IPS-NIHi7 (cell line): ENCODE data around the gene ITGA2B.
"Not testable (repeated sequence)": the region's sequence is repeated elsewhere in the genome, so short reads cannot be mapped to it uniquely, and the experiment has no call there.

Experiments
- DNase-seq: peaks from one replicate; pipeline ENCODE4 v3.0.0; 2012; ENCODE audit warnings: mixed read lengths; ENCODE audit errors: extremely low spot score

The ITGA2B gene

GRCh38 chr17:44368391-44369243 is 20.8 kb downstream of the ITGA2B start:
- DNase-seq: not testable (repeated sequence)

DNA sequence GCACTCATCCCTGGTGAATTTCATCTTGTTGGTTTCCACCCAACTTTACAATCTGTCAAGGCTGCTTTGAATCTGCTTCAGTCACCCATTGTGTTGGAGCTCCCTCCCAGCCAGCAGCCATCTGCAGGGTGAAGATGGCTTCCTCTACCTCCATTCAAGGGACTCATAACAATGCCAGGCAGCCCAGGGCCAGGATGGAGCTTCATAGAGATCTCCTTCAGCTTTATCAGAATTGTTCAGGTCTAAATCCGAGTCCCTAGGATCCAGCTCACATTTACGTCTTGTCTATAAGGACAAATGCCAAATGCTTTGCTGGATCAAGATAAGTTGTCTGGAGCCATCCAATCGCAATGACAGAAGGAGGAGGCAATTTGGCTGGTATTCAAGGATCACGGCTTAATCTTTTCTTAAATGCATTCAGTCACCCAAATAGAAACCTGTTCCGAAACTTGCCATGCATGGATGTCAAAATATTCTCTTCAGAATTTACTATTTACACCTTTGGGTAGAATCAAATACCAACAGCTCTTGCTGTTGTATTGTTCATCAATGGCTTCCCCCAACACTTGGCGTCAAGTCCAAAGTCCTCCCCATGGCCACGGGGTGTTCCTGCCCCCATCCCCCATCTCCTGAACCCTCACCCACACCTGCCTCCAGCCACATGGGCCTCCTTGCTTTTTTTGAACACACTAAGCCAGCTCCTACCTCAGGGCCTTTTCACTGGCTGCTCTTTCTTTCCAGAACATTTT is 22.0 kb downstream of the ITGA2B start:
- DNase-seq: no peak

- DNase-seq: not testable (repeated sequence)
Measured at GRCh38 chr17:44365051-44365450, 24.4 kb downstream of the ITGA2B start.

DNA sequence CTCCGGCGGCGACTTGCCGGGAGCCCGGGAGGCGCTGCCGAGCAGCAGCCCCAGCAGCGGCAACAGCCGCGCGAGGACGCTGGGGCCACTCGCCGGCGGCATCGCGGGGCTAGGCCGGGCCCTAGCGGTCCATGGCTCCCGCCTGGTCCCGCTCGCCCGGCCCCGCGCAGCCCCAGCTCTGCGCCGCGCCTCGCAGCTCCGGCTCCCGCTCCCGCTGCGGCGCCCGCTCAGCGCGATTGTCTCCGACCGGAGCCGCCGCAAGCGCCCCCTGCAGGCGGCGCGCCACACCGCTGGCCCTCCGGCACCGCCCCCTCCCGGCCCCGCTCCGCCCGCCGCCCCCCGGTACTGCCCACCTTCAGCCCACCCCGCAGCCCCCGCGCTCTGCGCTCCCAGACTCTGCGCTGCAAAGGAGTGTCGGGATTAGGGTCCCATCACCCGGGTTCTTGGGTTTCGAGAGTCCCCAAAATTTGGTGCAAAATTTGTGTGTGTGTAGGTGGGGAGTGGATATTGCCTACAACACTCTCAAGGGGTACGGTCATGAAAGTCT is 25.8 kb downstream of the ITGA2B start, which contains the start of gene FAM171A2:
TSS of gene FAM171A2 (minus strand) at position 241 of the 547 bp plus-strand sequence. CDS start at position 102, 139 bp downstream.
- DNase-seq: peak; percentile 87

- peak; percentile 55 for DNase-seq
Measured at GRCh38 chr17:44362949-44363612, 26.4 kb downstream of the ITGA2B start.

DNA sequence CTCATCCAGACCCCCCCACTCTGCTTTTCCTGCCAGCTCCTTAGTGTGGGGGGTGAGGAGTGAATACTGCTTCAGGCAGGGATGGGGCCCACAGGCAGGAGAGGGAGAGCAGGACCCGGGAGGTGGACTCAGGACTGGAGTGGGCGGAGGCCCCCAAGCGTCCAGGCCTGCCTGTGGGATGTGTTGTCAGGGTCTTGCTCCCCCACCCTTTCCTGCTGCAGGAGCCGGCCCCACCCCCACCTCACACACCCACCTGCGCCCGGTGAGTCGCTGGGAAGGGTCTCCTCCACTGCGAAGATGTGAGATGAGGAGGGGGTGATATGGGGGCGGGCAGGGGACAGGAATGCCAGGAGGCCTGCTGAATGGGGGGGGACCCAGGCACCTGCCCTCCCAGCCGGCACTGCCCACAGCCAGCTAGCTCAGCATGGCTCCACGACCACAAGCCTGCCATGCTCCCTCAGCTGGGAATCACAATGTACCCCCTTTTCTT is 26.9 kb downstream of the ITGA2B start:
- DNase-seq: no peak

DNA sequence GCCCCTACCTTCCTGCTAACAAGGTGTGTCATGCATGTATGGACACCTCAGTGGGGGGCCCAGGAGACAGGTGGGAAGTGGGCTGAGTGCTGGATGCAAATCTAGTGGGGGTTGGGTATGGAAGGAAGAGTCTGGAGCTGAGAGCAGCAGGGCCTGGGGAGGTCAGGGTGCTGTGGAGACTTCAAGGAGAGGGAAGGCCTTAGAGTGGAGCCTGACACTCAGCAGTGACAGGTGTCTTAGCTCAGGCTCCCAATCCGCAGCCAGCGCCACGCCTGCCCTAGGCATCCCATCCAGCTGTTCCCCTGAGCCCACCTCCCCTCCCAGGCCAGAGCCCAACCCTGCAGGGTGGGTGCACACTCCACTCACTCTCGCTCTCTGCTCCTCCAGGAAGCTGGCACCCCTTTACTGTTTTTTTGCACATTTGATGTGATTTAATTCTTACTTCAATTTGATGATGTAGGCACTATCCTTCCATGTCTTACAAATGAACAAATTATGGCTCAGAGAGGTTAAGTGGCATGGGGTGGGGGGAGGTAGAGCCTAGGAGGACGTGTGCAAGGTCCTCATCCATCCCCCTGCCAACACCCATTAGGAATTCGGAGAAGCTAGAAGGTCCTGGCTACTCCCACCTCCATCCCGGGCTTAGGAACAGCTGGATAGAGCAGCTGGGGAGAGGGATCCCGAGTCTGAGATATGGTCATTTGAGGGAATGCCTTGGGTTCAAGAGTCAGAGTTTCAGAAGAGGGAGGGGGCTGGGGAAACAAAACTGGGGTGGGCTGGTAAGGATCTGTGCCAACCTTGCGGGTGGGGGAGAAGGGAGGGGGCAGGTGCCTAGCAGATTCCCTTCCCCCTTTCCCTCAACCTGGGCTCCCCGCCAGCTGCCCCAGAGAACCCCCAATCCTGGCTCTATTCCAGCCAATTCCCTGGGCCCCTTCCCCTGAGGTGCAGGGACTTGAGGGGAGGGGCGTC is 27.9 kb downstream of the ITGA2B start:
- no peak for DNase-seq

- peak; percentile 37 for DNase-seq
Measured at GRCh38 chr17:44360826-44361225, 28.6 kb downstream of the ITGA2B start.

DNA sequence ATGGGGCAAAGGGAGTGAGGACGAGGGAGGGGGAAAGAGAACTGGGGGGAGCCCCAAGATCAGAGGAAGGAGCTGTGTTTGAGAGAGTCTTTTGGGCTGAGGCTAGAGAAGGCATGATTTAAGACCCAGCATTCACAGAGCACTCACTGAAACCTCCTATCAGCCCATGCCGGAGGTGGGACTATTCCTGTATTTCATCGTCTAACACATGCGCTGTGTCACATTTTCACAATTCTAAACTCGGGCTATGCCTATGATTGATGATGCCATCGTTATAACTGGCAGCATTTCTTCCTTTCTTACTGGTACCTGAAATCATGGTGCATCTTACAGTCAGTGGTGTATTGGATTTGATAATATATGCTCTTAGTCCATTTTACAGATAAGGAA is 29.3 kb downstream of the ITGA2B start:
- no peak for DNase-seq

- DNase-seq: no peak
Measured at GRCh38 chr17:44359458-44360143, 29.8 kb downstream of the ITGA2B start.

DNA sequence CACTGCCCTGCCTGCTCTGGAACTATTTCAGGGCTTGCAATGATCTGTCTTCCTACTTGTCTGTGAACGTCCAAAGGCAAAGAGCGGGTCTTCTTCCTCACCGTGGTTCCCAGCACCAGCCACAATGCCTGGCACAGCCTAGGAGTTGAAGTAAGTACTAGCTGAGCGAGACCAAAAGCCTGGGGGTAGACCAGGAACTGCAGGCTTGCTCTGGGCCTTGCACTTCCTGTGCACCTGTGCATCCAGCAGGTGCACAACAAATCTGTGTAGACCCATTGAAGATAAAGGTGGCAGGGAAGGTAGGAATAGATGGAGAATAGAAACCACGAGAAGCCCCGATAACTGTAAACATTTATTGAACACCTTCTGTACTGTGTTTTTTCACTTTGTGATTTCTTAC is 30.4 kb downstream of the ITGA2B start:
- DNase-seq: no peak

DNA sequence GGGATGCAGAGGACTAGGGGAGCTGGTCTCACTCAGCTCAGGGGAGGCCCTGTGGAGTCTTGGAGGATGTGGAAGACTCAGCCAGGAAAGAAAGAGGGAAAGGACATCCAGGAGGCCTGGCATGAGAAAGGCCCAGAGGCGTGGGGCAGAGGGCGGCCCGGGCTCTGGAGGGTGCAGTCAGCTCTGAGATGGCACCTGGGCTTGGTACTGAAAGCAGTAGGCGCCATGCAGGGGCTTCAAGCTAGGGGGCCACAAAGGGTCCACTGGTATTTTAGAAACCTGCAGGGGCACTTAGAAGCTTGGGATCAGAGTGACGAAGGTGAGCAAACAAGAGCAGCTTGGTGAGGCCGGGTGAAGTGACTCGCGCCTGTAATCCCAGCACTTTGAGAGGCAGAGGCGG is 31.4 kb downstream of the ITGA2B start:
- no peak for DNase-seq

DNA sequence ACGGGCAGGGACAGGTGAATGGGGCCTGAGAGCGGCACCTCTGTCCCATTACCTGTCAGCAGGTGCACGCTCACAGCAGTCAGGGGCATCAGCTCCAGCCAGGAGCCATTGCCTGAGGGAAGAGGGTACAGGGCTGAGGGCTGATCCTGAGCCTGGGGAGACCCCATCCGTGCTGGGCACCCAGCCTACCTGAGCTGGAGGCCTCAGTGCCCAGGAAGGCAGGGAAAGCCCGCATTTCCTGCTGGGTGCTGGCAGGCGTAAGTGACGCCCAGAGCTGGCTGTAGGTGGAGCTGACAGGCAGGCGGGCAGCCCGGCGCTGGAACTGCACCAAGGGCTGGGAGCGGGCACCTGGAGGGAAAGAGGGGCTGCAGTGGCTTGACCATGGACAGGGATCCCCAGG is 33.2 kb downstream of the ITGA2B start:
- DNase-seq: no peak

DNA sequence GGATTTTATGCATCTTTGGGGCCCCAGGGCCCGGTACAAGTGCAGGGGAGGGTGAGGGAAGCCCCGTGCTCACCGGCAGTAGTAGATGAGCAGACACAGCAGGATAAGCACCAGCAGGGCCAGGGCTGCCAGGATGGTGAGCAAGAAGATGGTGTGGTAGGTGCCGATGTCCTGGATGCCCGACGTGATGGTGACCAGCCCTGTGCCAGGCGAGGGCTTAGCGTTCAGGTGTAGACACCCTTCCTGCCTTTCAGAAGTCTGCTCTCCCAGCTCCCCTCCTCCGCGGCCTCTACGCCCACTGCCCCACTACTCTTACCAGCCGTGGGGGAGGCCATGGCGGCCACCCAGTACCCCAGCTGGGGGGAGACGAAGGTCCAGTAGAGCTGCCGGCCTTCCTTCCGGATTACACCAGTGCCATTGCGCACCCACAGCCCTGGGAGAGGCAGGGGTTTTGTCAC is 33.8 kb downstream of the ITGA2B start:
- DNase-seq: no peak

DNA sequence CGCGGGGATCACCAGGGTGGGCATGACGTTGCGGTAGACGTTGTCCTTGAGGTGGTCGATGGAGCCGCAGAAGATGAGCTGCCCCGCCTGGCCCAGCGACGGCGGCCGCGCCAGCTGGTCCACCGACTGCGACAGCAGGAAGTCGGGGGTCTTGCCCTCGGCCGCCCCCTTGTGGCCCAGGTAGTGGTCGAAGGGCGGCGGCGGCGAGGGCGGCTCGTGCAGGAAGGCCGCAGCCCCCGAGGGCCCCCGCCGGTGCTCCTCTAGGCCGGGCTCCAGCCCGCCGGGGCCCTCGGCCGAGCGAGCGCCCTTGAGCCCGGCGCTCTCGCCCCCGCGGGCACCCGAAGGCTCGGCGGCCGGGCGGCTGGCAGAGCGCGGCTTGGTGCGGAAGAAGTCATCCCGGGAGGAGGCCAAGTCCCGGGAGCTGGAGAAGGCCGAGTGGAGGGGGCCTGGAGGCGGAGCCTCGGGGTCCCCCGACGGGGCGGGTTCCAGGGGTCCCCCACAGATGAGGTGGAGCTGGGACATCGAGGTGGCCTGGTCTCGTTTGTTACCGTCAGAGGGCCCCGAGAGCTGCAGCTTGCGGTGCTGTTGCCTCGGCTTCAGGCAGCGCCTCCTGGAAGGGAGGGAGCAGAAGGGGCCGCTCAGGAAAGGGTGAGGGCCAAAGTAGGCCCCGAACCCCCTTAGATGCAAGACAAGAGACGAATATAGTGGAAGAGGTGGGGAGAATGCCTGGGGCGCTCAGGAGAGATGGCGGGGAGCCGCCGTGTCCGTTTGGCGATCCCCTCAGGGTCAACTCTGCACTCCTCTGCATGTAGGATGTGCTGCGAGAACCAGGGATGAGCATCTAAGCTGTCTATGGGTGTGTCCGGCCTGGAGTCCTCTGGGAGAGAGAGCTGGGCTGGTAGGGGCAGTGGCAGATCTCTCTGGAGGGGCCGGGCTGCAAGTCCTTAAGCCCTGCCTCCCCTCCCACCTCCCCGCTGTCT is 34.6 kb downstream of the ITGA2B start:
- DNase-seq: peak; percentile 87

- peak; percentile 58 for DNase-seq
Measured at GRCh38 chr17:44353672-44354331, 35.6 kb downstream of the ITGA2B start.

GRCh38 chr17:44352828-44353671 is 36.4 kb downstream of the ITGA2B start:
- no peak for DNase-seq
